Fibroblast of skin of left biceps (primary cell): ENCODE data around the gene NRCAM.

ENCODE experiments used
- DNase-seq, 2 experiments: peaks; one replicate each; pipeline ENCODE4 v3.0.0-alpha.2; 2013; ENCODE audit warnings: low read depth in 2 of 2

Gene NRCAM

GRCh38 chr7:108202743-108203142, 253.5 kb downstream of the NRCAM start:
- DNase-seq = no peak

- no peak for DNase-seq
These were observed 254.5 kb downstream of the NRCAM start for GRCh38 chr7:108201766-108202165.

GRCh38 chr7:108200326-108200725, 255.9 kb downstream of the NRCAM start:
- DNase-seq = no peak

DNA sequence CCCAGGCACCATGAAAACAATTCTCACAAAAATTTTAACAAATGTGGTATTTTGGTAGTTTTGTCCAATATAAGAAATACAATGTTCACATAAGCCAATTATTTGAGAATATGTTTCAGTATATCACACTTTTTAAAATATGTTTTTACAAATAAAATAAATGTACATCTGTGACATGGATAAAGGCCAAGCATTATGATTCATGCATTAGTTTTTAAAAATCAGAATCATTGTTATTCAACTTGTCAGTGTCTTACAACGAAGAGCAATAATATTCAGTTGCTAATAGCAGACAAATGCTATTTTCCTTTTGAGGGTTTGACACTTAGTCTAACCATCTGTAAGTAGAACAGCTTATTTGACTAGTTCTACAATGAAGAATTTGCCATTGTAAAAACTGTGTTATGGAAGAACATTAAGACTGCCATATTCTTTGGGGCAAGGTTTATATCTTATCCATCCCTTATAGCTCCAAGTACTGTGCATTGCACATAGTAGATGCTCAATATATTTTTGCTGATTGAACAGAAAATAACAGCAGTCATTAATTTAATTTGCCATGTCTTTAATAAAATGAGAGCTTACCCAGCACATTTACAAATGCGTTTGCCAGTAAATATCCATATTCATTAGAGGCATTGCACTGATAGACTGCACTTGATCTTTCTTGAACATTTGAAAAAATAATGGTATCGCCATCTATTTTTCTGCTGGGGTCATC, 258.7 kb downstream of the NRCAM start:
- no peak for DNase-seq

GRCh38 chr7:108196004-108196403, 260.2 kb downstream of the NRCAM start:
- DNase-seq = no peak

- no peak for DNase-seq
These were observed 262.4 kb downstream of the NRCAM start for GRCh38 chr7:108193594-108194498.

GRCh38 chr7:108190891-108191290, 265.3 kb downstream of the NRCAM start:
- DNase-seq = no peak

GRCh38 chr7:108189733-108190388, 266.4 kb downstream of the NRCAM start:
- DNase-seq = no peak

DNA sequence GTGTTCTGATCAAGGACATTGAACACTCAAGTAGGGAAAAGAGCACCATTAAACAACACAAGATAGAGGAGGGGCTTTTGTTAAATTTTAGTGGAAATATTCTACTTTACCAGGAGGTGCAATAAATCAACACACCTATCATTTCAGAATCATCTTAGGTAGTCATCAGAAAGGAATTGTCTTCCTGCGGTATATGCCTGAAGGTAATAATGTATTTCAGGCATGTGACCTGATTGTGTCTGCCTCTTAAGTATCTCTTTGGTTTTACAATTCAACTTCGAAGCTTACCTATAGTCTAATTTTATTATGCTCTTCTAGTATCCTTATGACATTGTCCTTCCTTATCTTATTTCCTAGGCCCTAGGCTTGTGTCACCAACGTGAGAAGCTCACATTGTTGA, 267.5 kb downstream of the NRCAM start:
- no peak for DNase-seq

DNA sequence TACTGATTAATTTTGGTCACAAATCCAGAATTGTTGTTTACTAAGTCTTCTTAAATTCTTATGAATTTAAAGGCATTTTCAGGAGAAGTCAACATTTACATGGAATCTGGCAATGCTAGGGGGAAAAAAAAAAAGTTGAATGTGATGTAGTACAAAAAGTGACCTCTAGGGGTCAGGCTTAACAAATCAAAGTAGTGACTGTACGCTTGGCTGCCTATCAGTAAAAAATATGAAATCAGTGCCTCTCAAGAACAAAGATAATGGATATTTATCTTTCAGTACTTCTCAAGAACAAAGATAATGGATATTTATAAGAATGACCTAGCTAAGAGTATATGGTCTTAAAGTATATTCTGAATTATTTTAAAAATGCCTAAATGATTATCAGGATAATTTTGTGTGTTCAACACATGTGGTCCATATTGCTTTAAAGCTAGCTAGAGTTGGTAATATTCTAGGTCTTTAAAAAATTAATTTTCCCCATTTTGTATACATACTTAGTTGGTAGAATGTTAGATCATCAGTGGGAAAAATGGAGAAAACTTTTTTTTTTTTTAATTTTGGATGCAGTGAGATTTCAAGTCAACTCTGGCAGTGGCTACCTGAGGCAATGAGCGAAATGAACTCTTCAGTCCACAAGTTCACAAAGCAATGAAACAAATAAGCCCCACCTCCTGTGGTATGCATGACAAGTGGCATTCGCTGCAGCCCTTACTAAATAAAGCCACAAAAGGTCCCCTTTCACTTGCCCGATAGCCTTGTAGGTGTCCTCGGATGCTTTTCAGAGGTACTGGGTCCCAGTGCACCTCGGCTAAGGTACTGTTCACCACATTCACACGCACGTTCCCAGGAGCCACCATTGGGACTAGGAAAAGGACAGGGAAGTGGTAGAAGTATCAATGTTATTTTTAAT, 274.9 kb downstream of the NRCAM start:
- peak; percentile 28 to 30 for DNase-seq

DNA sequence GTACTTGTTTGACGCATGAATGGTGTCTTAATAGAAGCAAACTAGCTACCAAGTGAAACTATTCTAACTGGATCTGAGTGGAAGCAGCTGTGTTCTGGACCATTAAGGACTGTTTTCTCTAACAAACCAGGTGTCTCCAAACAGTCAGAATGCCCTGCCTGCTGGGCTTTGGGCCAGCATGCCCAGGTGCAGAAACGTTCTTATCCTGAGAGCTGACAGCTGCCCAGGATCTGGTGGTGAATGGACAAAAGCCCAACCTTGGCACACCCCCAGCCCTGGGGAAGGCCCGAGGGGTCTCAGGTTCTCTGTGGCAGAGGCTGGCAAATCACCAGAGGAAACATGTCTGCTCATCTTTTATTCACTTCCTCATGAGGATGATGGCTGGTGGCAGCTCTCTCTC, 277.8 kb downstream of the NRCAM start:
- DNase-seq = no peak

DNA sequence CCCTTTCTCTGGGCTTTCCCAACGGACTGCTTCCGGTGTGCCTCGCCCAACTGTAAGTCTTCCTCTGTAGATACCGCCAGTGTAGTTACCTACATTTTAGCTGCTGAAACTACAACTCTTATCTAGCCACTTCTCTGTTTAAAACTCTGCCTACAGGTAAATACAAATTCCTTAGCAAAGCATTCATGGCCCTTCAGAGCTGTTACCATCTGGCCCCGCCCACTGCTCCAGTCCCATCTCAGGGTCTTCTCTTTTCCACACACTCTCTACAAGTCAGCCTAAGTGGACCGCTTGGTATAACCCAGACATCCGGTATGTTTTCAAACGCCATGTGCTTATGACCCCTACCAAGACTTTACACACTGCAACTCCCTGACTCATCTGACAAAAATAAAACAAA, 285.1 kb downstream of the NRCAM start:
- DNase-seq = no peak

DNA sequence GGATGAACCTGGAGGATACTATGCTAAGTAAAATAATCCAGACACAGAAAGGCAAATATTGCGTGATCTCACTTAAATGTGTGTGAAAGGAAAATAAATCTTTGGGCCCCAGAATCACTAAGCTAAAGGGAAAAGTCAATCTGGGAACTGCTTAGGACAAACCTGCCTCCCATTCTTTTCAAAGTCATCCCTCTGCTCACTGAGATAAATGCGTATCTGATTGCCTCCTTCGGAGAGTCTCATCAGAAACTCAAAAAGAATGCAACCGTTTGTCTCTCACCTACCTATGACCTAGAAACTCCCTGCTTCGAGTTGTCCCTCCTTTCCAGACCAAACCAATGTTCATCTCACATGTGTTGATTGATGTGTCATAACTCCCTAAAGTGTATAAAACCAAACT, 286.0 kb downstream of the NRCAM start:
- no peak for DNase-seq

DNA sequence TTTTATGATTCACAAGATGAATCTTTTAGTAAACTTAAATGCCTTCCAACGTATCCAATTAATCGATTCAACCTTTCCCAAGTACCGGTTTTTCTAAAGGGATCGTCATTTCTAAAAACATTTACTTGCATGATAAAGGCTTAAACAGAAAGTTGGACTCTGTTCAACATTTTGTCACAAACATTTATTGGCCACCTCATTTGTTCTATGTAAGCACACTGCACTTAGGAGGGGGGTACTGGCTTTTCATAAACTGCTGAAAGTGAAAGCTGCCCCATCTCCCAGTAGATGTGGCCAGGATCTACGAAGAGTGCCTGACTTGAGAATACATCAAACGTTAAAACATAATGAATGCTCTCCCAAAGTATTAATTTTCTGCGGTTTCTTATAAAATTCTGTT, 288.8 kb downstream of the NRCAM start:
- no peak for DNase-seq

DNA sequence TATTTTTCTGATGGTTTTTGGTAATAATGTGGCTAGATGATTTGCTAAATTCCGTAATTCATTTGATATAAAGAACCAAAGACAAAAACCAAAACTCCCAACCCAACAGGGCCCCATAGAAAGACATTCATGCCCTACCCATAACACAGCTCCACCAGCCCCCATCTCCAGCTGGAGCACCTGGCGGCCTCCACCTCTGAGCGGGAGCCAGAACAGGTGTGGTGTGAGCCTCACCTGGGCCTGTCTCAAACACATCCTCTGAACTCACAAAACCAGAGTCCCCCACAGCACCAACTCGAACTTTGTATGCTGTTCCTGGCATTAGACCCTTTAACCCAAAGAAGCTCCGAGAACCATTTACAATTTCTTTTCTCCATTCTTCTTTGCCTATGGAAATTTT, 289.5 kb downstream of the NRCAM start:
- no peak for DNase-seq

DNA sequence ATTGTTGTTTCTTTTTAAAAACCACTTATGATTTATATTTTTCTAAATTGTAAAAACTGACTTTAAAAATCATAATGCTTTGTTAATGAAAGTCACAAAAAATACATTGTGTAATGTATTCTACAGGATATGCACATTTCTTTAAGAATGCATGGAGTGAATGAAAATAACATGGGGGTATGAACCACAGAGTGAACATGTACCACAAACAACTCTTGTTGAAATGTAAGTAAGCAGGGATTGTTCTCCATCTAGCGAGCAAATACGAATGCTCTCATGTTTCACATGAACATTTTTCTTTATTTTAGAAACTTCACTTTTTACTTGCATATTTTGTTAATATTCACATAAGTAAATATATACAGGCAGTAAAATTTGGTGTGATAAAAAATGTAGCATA, 290.5 kb downstream of the NRCAM start:
- DNase-seq = no peak

GRCh38 chr7:108164946-108165345, 291.3 kb downstream of the NRCAM start:
- DNase-seq = no peak

- no peak for DNase-seq
These were observed 291.9 kb downstream of the NRCAM start for GRCh38 chr7:108164342-108164741.

DNA sequence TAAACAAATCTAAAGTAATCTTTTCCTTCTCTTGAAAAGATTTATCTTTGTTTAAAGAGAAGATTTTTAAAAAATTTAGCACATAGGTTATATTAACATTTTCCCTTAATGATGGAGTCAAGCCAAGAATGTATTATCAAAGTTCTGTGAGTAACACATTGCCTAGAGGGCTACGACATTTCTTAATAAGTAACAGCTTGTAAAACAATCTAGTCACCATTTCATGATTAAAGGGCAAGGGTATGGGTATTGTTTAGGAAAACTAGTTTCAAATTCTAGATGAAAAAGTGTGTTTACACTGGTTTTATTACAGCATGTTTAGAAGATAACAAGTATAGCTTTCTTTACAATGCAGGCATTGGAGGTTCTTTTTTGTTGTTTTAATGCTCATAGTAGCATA, 297.5 kb downstream of the NRCAM start:
- DNase-seq = no peak

GRCh38 chr7:108157606-108158335, 298.5 kb downstream of the NRCAM start:
- no peak for DNase-seq
